Keratinocyte (primary cell): Measurements from ENCODE around the gene AOPEP. TPM values are rescaled to one million over a fixed set of nuclear protein-coding genes. Genes with fewer than 3 reads are reported as not detected.

Experiments
- DNase-seq: peaks from one replicate; pipeline ENCODE4 v3.0.0-alpha.2; 2011; ENCODE audit warnings: low read depth, missing footprints, low spot score
- FAIRE-seq: peaks from 2 replicates; lab custom pipeline; 2011; peaks lifted over from hg19 to GRCh38; lab: Jason Lieb, UNC
- H2AFZ ChIP-seq: 2 replicates; pipeline ENCODE4 v1.6.0; 2012; ENCODE audit warnings: low read length, control low read depth, inconsistent platforms; ENCODE audit not compliant: control insufficient read depth
- H3K27ac ChIP-seq: 2 replicates; pipeline ENCODE4 v1.5.1; 2011; ENCODE audit warnings: low read length; ENCODE audit not compliant: control insufficient read depth, insufficient read depth
- H3K27me3 ChIP-seq: 3 replicates; pipeline ENCODE4 v1.6.0; 2011; ENCODE audit warnings: low read length; ENCODE audit not compliant: control insufficient read depth, insufficient read depth; ENCODE audit errors: extremely low read depth
- H3K36me3 ChIP-seq, 2 experiments: 2 replicates in 1 of 2; 3 replicates in 1 of 2; pipeline ENCODE4 v1.5.1; 2011; ENCODE audit warnings: low read length in 2 of 2, mild to moderate bottlenecking in 1 of 2; ENCODE audit not compliant: control insufficient read depth in 2 of 2, insufficient read depth in 2 of 2; ENCODE audit errors: extremely low read depth in 1 of 2
- H3K4me1 ChIP-seq: 3 replicates; pipeline ENCODE4 v1.5.1; 2011; ENCODE audit warnings: low read length; ENCODE audit not compliant: control insufficient read depth, insufficient read depth; ENCODE audit errors: extremely low read depth
- H3K4me2 ChIP-seq: 3 replicates; pipeline ENCODE4 v1.6.0; 2011; ENCODE audit warnings: low read depth, low read length; ENCODE audit not compliant: control insufficient read depth, insufficient read depth; ENCODE audit errors: extremely low read depth
- H3K4me3 ChIP-seq, 3 experiments: fragments of 200-600 bp in 1 of 3; sonication (generic) in 1 of 3; 2 replicates in 2 of 3; 3 replicates in 1 of 3; pipeline ENCODE4 v1.5.1; 2011 to 2016; ENCODE audit warnings: low read length in 3 of 3, mild to moderate bottlenecking in 3 of 3, control low read depth in 2 of 3, inconsistent platforms in 1 of 3, low read depth in 1 of 3, mixed read lengths in 1 of 3, mixed run types in 1 of 3, moderate library complexity in 1 of 3; ENCODE audit not compliant: control insufficient read depth in 2 of 3, insufficient read depth in 2 of 3; ENCODE audit errors: extremely low read depth in 1 of 3
- H3K79me2 ChIP-seq: 2 replicates; pipeline ENCODE4 v1.6.0; 2012; ENCODE audit warnings: low read length; ENCODE audit not compliant: control insufficient read depth, insufficient read depth
- H3K9ac ChIP-seq: 3 replicates; pipeline ENCODE4 v1.6.0; 2011; ENCODE audit warnings: low read length; ENCODE audit not compliant: control insufficient read depth, insufficient read depth; ENCODE audit errors: extremely low read depth
- H3K9me1 ChIP-seq: 3 replicates; pipeline ENCODE4 v1.6.0; 2011; ENCODE audit warnings: low read length; ENCODE audit not compliant: control insufficient read depth, insufficient read depth; ENCODE audit errors: extremely low read depth
- H3K9me3 ChIP-seq: 2 replicates; pipeline ENCODE4 v1.5.1; 2012; ENCODE audit warnings: low read depth, low read length; ENCODE audit not compliant: control insufficient read depth
- H4K20me1 ChIP-seq: 3 replicates; pipeline ENCODE4 v1.6.0; 2011; ENCODE audit warnings: low read length; ENCODE audit not compliant: control insufficient read depth, insufficient read depth; ENCODE audit errors: extremely low read depth
- CTCF ChIP-seq, 3 experiments: IDR thresholded peaks in 1 of 3; conservative IDR thresholded peaks in 1 of 3; optimal IDR thresholded peaks in 1 of 3; 2 replicates in 2 of 3; 3 replicates in 1 of 3; pipeline versions ENCODE3 to v1.5.1; 2011; ENCODE audit warnings: low read length in 3 of 3, mild to moderate bottlenecking in 3 of 3, moderate library complexity in 2 of 3, control low read depth in 1 of 3, inconsistent platforms in 1 of 3; ENCODE audit not compliant: insufficient read depth in 2 of 3; ENCODE audit errors: extremely low read depth in 1 of 3
- EZH2 ChIP-seq: IDR thresholded peaks from one replicate; pipeline ENCODE4 v1.6.1; 2012; ENCODE audit warnings: inconsistent platforms, mild to moderate bottlenecking, low read length, moderate library complexity
- dilution Hi-C: fragments of 300-500 bp; cut with MboI; formaldehyde crosslinking; loops from one replicate; pipeline ENCODE4 v1.7.0; 2020; ENCODE audit warnings: low sequenced_read_pairs; ENCODE audit not compliant: extremely low pct_ligation_motif_present
- polyA plus RNA-seq, 5 experiments: library from polyadenylated mRNA; depleted of rRNA in 3 of 5; stranded (reverse) in 3 of 5; stranded (forward) in 1 of 5; unstranded in 1 of 5; fragments of >200 nt; gene quantifications; 1 replicate in 1 of 5; 2 replicates in 3 of 5; 3 replicates in 1 of 5; pipeline versions ENCODE4 v1.2.1 to v1.2.3, GENCODE V29; 2011 to 2012; ENCODE audit warnings: missing spikeins in 2 of 5, low read depth in 1 of 5, low replicate concordance in 1 of 5

Gene AOPEP
- polyA plus RNA-seq, 1 donor (not counting 4 experiments of a cell fraction or from before 2014, with no cell fraction given) = 27.0 TPM

GRCh38 chr9:94952565-94953373, 226.3 kb downstream of the AOPEP start:
- DNase-seq (no peak), FAIRE-seq (peak; percentile 73)
- Histone ChIP-seq H3K9ac (peak overlapping the region; percentile 57), H3K4me2 (peak overlapping the region; percentile 89), H3K4me3 (peak overlapping the region in 2 of 3 experiments; percentile 43 to 56), H3K9me1 (no peaks in the 10 kb centered on the region), H3K27me3 (no peaks in the 10 kb centered on the region), H4K20me1 (no peaks in the 10 kb centered on the region), H3K27ac (peak overlapping the region; percentile 67), H3K9me3 (no peaks in the 10 kb centered on the region), H2AFZ (peak overlapping the region; percentile 21), H3K4me1 (peaks cover 43% of the 10 kb centered on the region), H3K36me3 (peaks cover 0 to 7% of the 10 kb centered on the region in 2 experiments), H3K79me2 (no peaks in the 10 kb centered on the region)
- dilution Hi-C loops = no loop called here
- TF ChIP-seq EZH2 (no peak), CTCF (optimal IDR thresholded peaks at IDR 0.05 in 1 of 3, IDR thresholded peaks at IDR 0.05 in 1 of 3, conservative IDR thresholded peaks at IDR 0.05 in 1 of 3; ENCODE audit: extremely low read depth in 1 of 3, insufficient read depth in 2 of 3, low read length in 3 of 3) (no peak)

GRCh38 chr9:94956731-94957130, 230.2 kb downstream of the AOPEP start:
- DNase-seq (no peak), FAIRE-seq (no peak)
- Histone ChIP-seq H3K4me1 (peaks cover 23% of the 10 kb centered on the region), H3K9ac (no peak overlapping the region), H3K27me3 (no peaks in the 10 kb centered on the region), H3K9me1 (no peaks in the 10 kb centered on the region), H4K20me1 (no peaks in the 10 kb centered on the region), H3K27ac (no peak overlapping the region), H2AFZ (no peak overlapping the region), H3K36me3 (peaks cover 0 to 7% of the 10 kb centered on the region in 2 experiments), H3K9me3 (no peaks in the 10 kb centered on the region), H3K4me2 (no peak overlapping the region), H3K4me3 (no peak overlapping the region), H3K79me2 (no peaks in the 10 kb centered on the region)
- dilution Hi-C loops = no loop called here
- TF ChIP-seq EZH2 = no peak
- TF ChIP-seq CTCF (optimal IDR thresholded peaks at IDR 0.05 in 1 of 3, IDR thresholded peaks at IDR 0.05 in 1 of 3, conservative IDR thresholded peaks at IDR 0.05 in 1 of 3; ENCODE audit: extremely low read depth in 1 of 3, insufficient read depth in 2 of 3, low read length in 3 of 3) = no peak
